ENCODE data around the gene WSCD1.

WSCD1 gene

GRCh38 chr17:6110088-6110487, 39.9 kb downstream of the WSCD1 start:
- DNase-seq: no peak

GRCh38 chr17:6110592-6110991, 40.4 kb downstream of the WSCD1 start:
- DNase-seq: no peak

GRCh38 chr17:6120351-6120750, 50.2 kb downstream of the WSCD1 start:
- DNase-seq: no peak

- DNase-seq: no peak
Observed at GRCh38 chr17:6124856-6125255, 54.7 kb downstream of the WSCD1 start.

- no peak for DNase-seq
Observed at GRCh38 chr17:6126768-6127167, 56.6 kb downstream of the WSCD1 start.

GRCh38 chr17:6134721-6135120, 64.5 kb downstream of the WSCD1 start:
- DNase-seq: no peak

- DNase-seq: no peak
Observed at GRCh38 chr17:6135236-6135635, 65.1 kb downstream of the WSCD1 start.

GRCh38 chr17:6135996-6136395, 65.8 kb downstream of the WSCD1 start:
- DNase-seq: no peak

GRCh38 chr17:6137716-6138502, 67.7 kb downstream of the WSCD1 start:
- no peak for DNase-seq

GRCh38 chr17:6138761-6139446, 68.7 kb downstream of the WSCD1 start:
- no peak for DNase-seq

- DNase-seq: no peak
Observed at GRCh38 chr17:6139447-6139832, 69.3 kb downstream of the WSCD1 start.

GRCh38 chr17:6140188-6140587, 70.0 kb downstream of the WSCD1 start:
- no peak for DNase-seq

- no peak for DNase-seq
Observed at GRCh38 chr17:6140728-6141330, 70.7 kb downstream of the WSCD1 start.

GRCh38 chr17:6142701-6143100, 72.5 kb downstream of the WSCD1 start:
- DNase-seq: no peak

- DNase-seq: peak; percentile 16
Observed at GRCh38 chr17:6145946-6146345, 75.8 kb downstream of the WSCD1 start.

- no peak for DNase-seq
Observed at GRCh38 chr17:6147042-6147441, 76.9 kb downstream of the WSCD1 start.

- DNase-seq: no peak
Observed at GRCh38 chr17:6153375-6153774, 83.2 kb downstream of the WSCD1 start.

- no peak for DNase-seq
Observed at GRCh38 chr17:6157716-6158115, 87.5 kb downstream of the WSCD1 start.

GRCh38 chr17:6159541-6160231, 89.5 kb downstream of the WSCD1 start:
- DNase-seq: no peak

GRCh38 chr17:6160232-6160555, 90.0 kb downstream of the WSCD1 start:
- no peak for DNase-seq

GRCh38 chr17:6160911-6161855, 91.0 kb downstream of the WSCD1 start:
- DNase-seq: no peak

GRCh38 chr17:6162216-6162615, 92.0 kb downstream of the WSCD1 start:
- DNase-seq: no peak

GRCh38 chr17:6162892-6163291, 92.7 kb downstream of the WSCD1 start:
- no peak for DNase-seq
